Panc1 (cell line): ENCODE results near the gene CDKAL1. TPM values are rescaled to one million over a fixed set of nuclear protein-coding genes. Genes with fewer than 3 reads are reported as not detected.
"Not testable (repeated sequence)": the region's sequence is repeated elsewhere in the genome, so short reads cannot be mapped to it uniquely, and the experiment has no call there.

Experiments used
- ATAC-seq: fragments of 200-7000 bp; cut with Tn5 transposase; 2 replicates; pipeline ENCODE4 v1.9.1; 2020; ENCODE audit warnings: mild to moderate bottlenecking, moderate library complexity
- BruUV-seq: library from RNA; stranded (reverse); fragments of 400-500 nt; replicated peaks from 2 replicates; lab custom pipeline; 2021; lab: Mats Ljungman, UMichigan
- CTCF ChIA-PET: fragments of 300-600 bp; sonication (Branson Sonifier 250); formaldehyde crosslinking; loops from one replicate; lab custom pipeline; 2022; ENCODE audit warnings: antibody characterized with exemption; lab: Charles Lee
- POLR2A ChIA-PET: fragments of 300-600 bp; sonication (Branson Sonifier 250); formaldehyde crosslinking; loops from one replicate; lab custom pipeline; 2022; ENCODE audit warnings: antibody characterized with exemption; lab: Charles Lee
- DNase-seq: peaks from one replicate; pipeline ENCODE4 v3.0.0-alpha.2; 2010; ENCODE audit warnings: low read depth, low spot score
- H3K27ac ChIP-seq: 2 replicates; pipeline ENCODE4 v1.5.1; 2011; ENCODE audit warnings: mild to moderate bottlenecking, low read length, inconsistent platforms
- H3K27me3 ChIP-seq: fragments of 200-500 bp; sonication (Bioruptor generic); 2 replicates; pipeline ENCODE4 v1.6.0; 2014; ENCODE audit warnings: low read length, inconsistent platforms; ENCODE audit not compliant: control insufficient read depth, insufficient read depth
- H3K36me3 ChIP-seq: fragments of 200-500 bp; sonication (Bioruptor generic); 2 replicates; pipeline ENCODE4 v1.5.1; 2014; ENCODE audit warnings: inconsistent platforms, mild to moderate bottlenecking, low read length, moderate library complexity; ENCODE audit not compliant: control insufficient read depth, insufficient read depth
- H3K4me1 ChIP-seq: 2 replicates; pipeline ENCODE4 v1.5.1; 2011; ENCODE audit warnings: inconsistent platforms, mild to moderate bottlenecking, low read length, moderate library complexity; ENCODE audit not compliant: control insufficient read depth, insufficient read depth
- H3K4me3 ChIP-seq, 2 experiments: 2 replicates each; pipeline ENCODE4 v1.5.1; 2011 to 2012; ENCODE audit warnings: low read depth in 2 of 2, low read length in 2 of 2, mild to moderate bottlenecking in 2 of 2, inconsistent platforms in 1 of 2, moderate library complexity in 1 of 2
- H3K9me3 ChIP-seq: fragments of 200-500 bp; sonication (Bioruptor generic); 2 replicates; pipeline ENCODE4 v1.5.1; 2014; ENCODE audit warnings: low read depth, mild to moderate bottlenecking, inconsistent platforms, low read length, moderate library complexity; ENCODE audit not compliant: control insufficient read depth, insufficient read depth
- POLR2AphosphoS5 ChIP-seq: IDR thresholded peaks from 2 replicates; pipeline ENCODE4 v1.6.1; 2012; ENCODE audit warnings: mild to moderate bottlenecking, low read depth, low read length, moderate library complexity
- SIN3A ChIP-seq: IDR thresholded peaks from 2 replicates; pipeline ENCODE4 v1.6.1; 2012; ENCODE audit warnings: low read depth, mild to moderate bottlenecking, low read length, moderate library complexity, borderline replicate concordance; ENCODE audit not compliant: insufficient read depth
- TCF7L2 ChIP-seq: IDR thresholded peaks from 2 replicates; pipeline ENCODE4 v1.6.1; 2011; ENCODE audit warnings: mild to moderate bottlenecking, low read depth, low read length, inconsistent platforms
- in situ Hi-C: cut with HindIII; loops from 2 replicates; pipeline ENCODE4 v1.10.0; 2016; ENCODE audit warnings: low sequenced_read_pairs, low pct_unique_long_range_greater_than_20kb
- intact Hi-C: fragments of 100-400 bp; cut with micrococcal nuclease; formaldehyde crosslinking; loops from one replicate; pipeline ENCODE4 v1.10.0; 2022; ENCODE audit not compliant: unreplicated experiment
- total RNA-seq: library from RNA; stranded (reverse); gene quantifications from one replicate; pipeline ENCODE4 v1.2.1, GENCODE V29; 2021; ENCODE audit not compliant: unreplicated experiment
- TF ChIP-seq, protein P1 (sequence below): fragments of 450-650 bp; IDR thresholded peaks from 2 replicates; pipeline ENCODE4 v1.5.1; 2017; ENCODE audit warnings: mild to moderate bottlenecking
- TF ChIP-seq, protein P2 (sequence below), 2 experiments: IDR thresholded peaks; 2 replicates each; pipeline ENCODE4 v1.6.1; 2011 to 2012; ENCODE audit warnings: low read depth in 2 of 2, control low read depth in 1 of 2, low read length in 1 of 2, mild to moderate bottlenecking in 1 of 2, moderate library complexity in 1 of 2; ENCODE audit not compliant: insufficient read depth in 1 of 2

The CDKAL1 gene
- total RNA-seq, 1 experiment from 2014 or later, result 14.5 TPM

DNA sequence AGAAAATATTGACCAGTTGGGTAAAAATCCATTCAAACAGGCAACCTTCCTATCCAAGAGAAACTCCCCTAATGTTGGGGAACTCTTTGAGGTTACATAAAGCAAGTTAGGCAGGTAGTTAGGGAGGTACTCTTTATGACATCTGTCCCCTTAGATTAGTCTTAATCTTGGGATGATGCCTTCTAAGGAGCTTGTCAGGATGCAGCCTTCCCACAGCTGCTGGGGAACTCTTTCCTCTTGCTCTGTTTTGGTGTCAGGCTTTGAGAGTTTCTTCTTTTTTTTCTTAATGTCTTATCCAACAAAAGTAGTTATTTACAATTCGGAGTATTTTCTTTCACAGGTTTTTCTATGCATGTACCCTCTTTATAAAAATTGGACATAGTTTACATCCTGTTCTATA, 194.8 kb downstream of the CDKAL1 start:
- intact Hi-C loops, result no loop called here
- no peaks in the 10 kb centered on the region for H3K36me3 ChIP-seq

DNA sequence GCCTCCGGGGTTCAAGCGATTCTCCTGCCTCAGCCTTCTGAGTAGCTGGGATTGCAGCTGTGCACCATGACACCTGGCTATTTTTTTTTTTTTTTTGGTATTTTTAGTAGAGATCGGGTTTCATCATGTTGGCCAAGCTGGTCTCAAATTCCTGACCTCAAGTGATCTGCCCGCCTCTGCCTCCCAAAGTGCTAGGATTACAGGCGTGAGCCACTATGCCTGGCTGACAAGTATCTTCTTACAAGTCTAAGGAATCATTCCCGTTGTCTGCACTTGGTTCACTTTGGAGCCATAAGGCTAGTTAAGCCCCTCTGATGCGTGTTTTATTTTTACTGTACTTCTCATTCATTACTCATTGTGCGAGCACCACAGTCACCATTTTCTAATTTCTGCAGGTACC, 198.1 kb downstream of the CDKAL1 start:
- BruUV-seq, H3K4me1 ChIP-seq, H3K27ac ChIP-seq, intact Hi-C loops, H3K9me3 ChIP-seq, ATAC-seq, DNase-seq, H3K27me3 ChIP-seq, H3K36me3 ChIP-seq, POLR2A ChIA-PET, in situ Hi-C loops, CTCF ChIA-PET, H3K4me3 ChIP-seq: not testable (repeated sequence)

More for the DNA sequence above, 194.8 kb downstream of the CDKAL1 start:
- H3K27ac ChIP-seq, result no peak overlapping the region
- ATAC-seq (no peak), DNase-seq (no peak)
- H3K9me3 ChIP-seq, result no peaks in the 10 kb centered on the region
- no peak overlapping the region for H3K4me3 ChIP-seq
- no peaks in the 10 kb centered on the region for H3K4me1 ChIP-seq
- POLR2A ChIA-PET, result interaction anchor here (0.6 kb wide), 1 partner anchor 799 kb away, joined by 4 read pairs; no protein-coding TSS in a partner anchor
- H3K27me3 ChIP-seq, result no peaks in the 10 kb centered on the region
- CTCF ChIA-PET, result no interaction called here
- no peak for TF ChIP-seq SIN3A
- TF ChIP-seq, protein P1, sequence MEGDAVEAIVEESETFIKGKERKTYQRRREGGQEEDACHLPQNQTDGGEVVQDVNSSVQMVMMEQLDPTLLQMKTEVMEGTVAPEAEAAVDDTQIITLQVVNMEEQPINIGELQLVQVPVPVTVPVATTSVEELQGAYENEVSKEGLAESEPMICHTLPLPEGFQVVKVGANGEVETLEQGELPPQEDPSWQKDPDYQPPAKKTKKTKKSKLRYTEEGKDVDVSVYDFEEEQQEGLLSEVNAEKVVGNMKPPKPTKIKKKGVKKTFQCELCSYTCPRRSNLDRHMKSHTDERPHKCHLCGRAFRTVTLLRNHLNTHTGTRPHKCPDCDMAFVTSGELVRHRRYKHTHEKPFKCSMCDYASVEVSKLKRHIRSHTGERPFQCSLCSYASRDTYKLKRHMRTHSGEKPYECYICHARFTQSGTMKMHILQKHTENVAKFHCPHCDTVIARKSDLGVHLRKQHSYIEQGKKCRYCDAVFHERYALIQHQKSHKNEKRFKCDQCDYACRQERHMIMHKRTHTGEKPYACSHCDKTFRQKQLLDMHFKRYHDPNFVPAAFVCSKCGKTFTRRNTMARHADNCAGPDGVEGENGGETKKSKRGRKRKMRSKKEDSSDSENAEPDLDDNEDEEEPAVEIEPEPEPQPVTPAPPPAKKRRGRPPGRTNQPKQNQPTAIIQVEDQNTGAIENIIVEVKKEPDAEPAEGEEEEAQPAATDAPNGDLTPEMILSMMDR, result no peak
- TF ChIP-seq POLR2AphosphoS5, result no peak
- TF ChIP-seq, protein P2, sequence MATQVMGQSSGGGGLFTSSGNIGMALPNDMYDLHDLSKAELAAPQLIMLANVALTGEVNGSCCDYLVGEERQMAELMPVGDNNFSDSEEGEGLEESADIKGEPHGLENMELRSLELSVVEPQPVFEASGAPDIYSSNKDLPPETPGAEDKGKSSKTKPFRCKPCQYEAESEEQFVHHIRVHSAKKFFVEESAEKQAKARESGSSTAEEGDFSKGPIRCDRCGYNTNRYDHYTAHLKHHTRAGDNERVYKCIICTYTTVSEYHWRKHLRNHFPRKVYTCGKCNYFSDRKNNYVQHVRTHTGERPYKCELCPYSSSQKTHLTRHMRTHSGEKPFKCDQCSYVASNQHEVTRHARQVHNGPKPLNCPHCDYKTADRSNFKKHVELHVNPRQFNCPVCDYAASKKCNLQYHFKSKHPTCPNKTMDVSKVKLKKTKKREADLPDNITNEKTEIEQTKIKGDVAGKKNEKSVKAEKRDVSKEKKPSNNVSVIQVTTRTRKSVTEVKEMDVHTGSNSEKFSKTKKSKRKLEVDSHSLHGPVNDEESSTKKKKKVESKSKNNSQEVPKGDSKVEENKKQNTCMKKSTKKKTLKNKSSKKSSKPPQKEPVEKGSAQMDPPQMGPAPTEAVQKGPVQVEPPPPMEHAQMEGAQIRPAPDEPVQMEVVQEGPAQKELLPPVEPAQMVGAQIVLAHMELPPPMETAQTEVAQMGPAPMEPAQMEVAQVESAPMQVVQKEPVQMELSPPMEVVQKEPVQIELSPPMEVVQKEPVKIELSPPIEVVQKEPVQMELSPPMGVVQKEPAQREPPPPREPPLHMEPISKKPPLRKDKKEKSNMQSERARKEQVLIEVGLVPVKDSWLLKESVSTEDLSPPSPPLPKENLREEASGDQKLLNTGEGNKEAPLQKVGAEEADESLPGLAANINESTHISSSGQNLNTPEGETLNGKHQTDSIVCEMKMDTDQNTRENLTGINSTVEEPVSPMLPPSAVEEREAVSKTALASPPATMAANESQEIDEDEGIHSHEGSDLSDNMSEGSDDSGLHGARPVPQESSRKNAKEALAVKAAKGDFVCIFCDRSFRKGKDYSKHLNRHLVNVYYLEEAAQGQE (IDR thresholded peaks at IDR 0.05; ENCODE audit: insufficient read depth in 1 of 2, low read depth in 2 of 2, low read length in 1 of 2), result no peak
- no peak for TF ChIP-seq TCF7L2
- no TSS peak for BruUV-seq
- in situ Hi-C loops, result no loop called here

DNA sequence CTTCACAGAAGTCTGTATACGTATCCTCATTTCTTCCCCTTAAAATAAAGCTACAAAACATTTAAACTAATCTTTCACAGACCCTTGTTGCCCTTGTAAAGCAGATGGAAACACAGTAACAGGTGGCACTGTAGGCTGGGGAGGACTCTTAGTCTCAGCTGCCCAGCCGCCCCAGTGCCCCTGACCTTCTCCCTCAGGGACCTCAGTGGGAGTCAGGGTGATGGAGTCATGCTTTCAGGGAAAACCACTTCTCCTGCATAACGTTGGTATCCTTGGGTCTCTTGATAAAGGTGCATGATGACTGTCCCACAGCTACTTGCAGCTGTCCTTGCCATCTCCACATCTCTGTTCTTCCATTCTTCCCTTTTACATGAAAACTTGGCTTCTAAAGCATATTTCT, 198.6 kb downstream of the CDKAL1 start:
- Histone ChIP-seq H3K9me3 (no peaks in the 10 kb centered on the region), H3K27me3 (no peaks in the 10 kb centered on the region), H3K27ac (no peak overlapping the region), H3K4me1 (no peaks in the 10 kb centered on the region), H3K36me3 (no peaks in the 10 kb centered on the region), H3K4me3 (no peak overlapping the region)
- intact Hi-C loops, result no loop called here
- POLR2A ChIA-PET, result no interaction called here
- TF ChIP-seq, protein P2 (IDR thresholded peaks at IDR 0.05; ENCODE audit: insufficient read depth in 1 of 2, low read depth in 2 of 2, low read length in 1 of 2), result no peak
- TF ChIP-seq SIN3A (no peak), TCF7L2 (no peak), POLR2AphosphoS5 (no peak)
- TF ChIP-seq, protein P1, result no peak
- no peak for DNase-seq
- CTCF ChIA-PET, result no interaction called here
- no TSS peak for BruUV-seq
- no peak for ATAC-seq
- in situ Hi-C loops, result no loop called here
